Measurements from ENCODE around the gene IFRD2. TPM values are rescaled to one million over a fixed set of nuclear protein-coding genes. Genes with fewer than 3 reads are reported as not detected.

Gene IFRD2
- total and polyA plus RNA-seq, 2 of the 8 experiments (the other 6 are each of a cell fraction or from before 2014, with no cell fraction given) = 76.7 to 88.8 TPM

- Histone ChIP-seq H3K9me3 (ENCODE audit: insufficient read depth in 2 of 2, low read depth in 1 of 2, low read length in 1 of 2) (no peaks in the 10 kb centered on the region), H3K27ac (ENCODE audit: low read depth, low read length) (no peak overlapping the region), H3K4ac (replicated peaks; ENCODE audit: insufficient read length, low read depth, low read length) (no peak overlapping the region), H2AK5ac (ENCODE audit: low read depth, low read length) (0 out of 2 replicates have a peak overlapping the region, but pooled peaks have one; percentile 39), H3K79me1 (ENCODE audit: low read depth, low read length) (peaks cover 6% of the 10 kb centered on the region; the same call in 1 of the 2 replicates), H4K8ac (ENCODE audit: extremely low read depth, insufficient read depth, low read length) (no peak overlapping the region; the same call in 1 of the 2 replicates), H2AFZ (ENCODE audit: low read length) (no peak overlapping the region), H3K79me2 (ENCODE audit: control insufficient read depth in 1 of 2, insufficient read depth in 2 of 2, low read length in 2 of 2) (peaks cover 0 to 28% of the 10 kb centered on the region in 2 experiments; a peak in 2 of 4 replicates), H2BK12ac (ENCODE audit: low read depth, low read length) (no peak overlapping the region), H3K18ac (ENCODE audit: extremely low read depth, low read length) (no peak overlapping the region), H2BK120ac (replicated peaks; ENCODE audit: low read depth, low read length) (no peak overlapping the region), H3K56ac (replicated peaks; ENCODE audit: insufficient read length, low read depth, low read length) (no peak overlapping the region), H3K4me2 (ENCODE audit: insufficient read depth in 1 of 2, low read depth in 2 of 2, low read length in 2 of 2) (no peak overlapping the region), H3K23ac (ENCODE audit: insufficient read length) (no peak overlapping the region), H2BK20ac (ENCODE audit: low read length) (no peak overlapping the region), H2BK5ac (ENCODE audit: low read depth, low read length) (no peak overlapping the region), H3K14ac (ENCODE audit: insufficient read length) (no peak overlapping the region), H3K27me3 (replicated peaks in 1 of 4; ENCODE audit: control insufficient read depth in 3 of 4, extremely low read depth in 1 of 4, insufficient read depth in 3 of 4, low read length in 3 of 4) (peaks cover 2 to 9% (median 5%) of the 10 kb centered on the region in 4 experiments), H2BK15ac (ENCODE audit: low read length) (no peak overlapping the region), H3K9ac (replicated peaks in 1 of 4; ENCODE audit: extremely low read depth in 1 of 4, low read depth in 3 of 4, low read length in 3 of 4) (no peak overlapping the region; a peak in 1 of 7 replicates), H3K4me3 (ENCODE audit: extremely low read depth in 1 of 4, insufficient read depth in 2 of 4, low read depth in 3 of 4, low read length in 4 of 4) (no peak overlapping the region), H3K36me3 (ENCODE audit: control insufficient read depth in 2 of 4, insufficient read depth in 4 of 4, low read length in 3 of 4) (peaks cover 4 to 24% (median 20%) of the 10 kb centered on the region in 4 experiments; a peak in 7 of 8 replicates), H3K4me1 (replicated peaks in 1 of 4; ENCODE audit: control insufficient read depth in 3 of 4, insufficient read depth in 4 of 4, low read length in 3 of 4) (peaks cover 0 to 8% (median 3%) of the 10 kb centered on the region in 4 experiments; a peak in 2 of 7 replicates), H4K91ac (replicated peaks; ENCODE audit: insufficient read length, low read length) (no peak overlapping the region), H4K20me1 (replicated peaks in 1 of 2; ENCODE audit: control insufficient read depth in 1 of 2, insufficient read depth in 2 of 2, low read length in 2 of 2) (peaks cover 8 to 12% of the 10 kb centered on the region in 2 experiments), H4K5ac (ENCODE audit: insufficient read length, low read depth, low read length) (no peak overlapping the region), H3K23me2 (ENCODE audit: low read depth, low read length) (peaks cover 10% of the 10 kb centered on the region)
- POLR2A ChIA-PET (ENCODE audit: partially characterized antibody) = interaction anchor here (0.7 to 4.4 kb wide), 4 partner anchors 10 to 102 kb away, joined by 3 to 40 read pairs (median 4); partner anchors contain the start of gene HYAL2
- WGBS, 2 experiments (ENCODE audit: extremely low coverage in 1 of 2, insufficient coverage in 1 of 2, insufficient read length in 1 of 2, insufficient replicate concordance in 2 of 2, low coverage in 1 of 2, low lambda C conversion rate in 2 of 2, missing lambda C conversion rate in 1 of 2) = 91% methylated on average over 12 of the region's 12 CpGs; no CpG with 5 or more reads in 1 of the 2 experiments
- no peak for DNase-seq (ENCODE audit: low read depth in 1 of 2, low spot score in 2 of 2)
- CTCF ChIA-PET (ENCODE audit: partially characterized antibody) = interaction anchor here (2.0 to 7.7 kb wide), 2 partner anchors 11 to 59 kb away, joined by 5 to 60 read pairs; partner anchors contain the start of gene HYAL2
- no peak for FAIRE-seq
- no peak for TF ChIP-seq NRF1 (IDR thresholded peaks at IDR 0.05; ENCODE audit: low read depth, low read length)
These were observed 41.6 kb upstream of the IFRD2 start for GRCh38 chr3:50333744-50334328.

All from H1 (cell line).